Measurements from ENCODE around the gene STARD10.
"Not testable (repeated sequence)": the region's sequence is repeated elsewhere in the genome, so short reads cannot be mapped to it uniquely, and the experiment has no call there.

STARD10 gene

DNA sequence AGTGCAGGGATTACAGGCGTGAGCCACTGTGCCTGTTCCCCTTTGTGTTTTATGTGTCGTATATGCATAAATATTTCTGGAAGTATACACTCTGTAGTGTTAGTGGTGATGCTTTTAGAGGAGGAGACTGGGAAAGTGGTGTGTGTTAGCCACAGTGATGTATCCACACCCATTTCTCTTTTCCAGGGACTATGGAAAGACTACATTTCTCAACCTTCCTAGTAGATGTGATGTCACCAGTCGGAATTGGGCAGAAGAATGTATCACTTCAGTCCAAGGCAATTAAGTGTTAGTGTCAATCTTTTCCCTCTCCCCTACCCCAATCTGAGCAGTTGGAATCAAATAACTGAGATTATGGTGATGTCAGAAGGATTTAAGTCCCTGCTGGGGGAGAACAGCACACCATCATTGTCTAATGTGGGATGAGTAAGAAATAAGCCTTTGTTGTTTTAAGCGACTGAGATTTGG, 14.5 kb upstream of the STARD10 start:
- in situ Hi-C loops (cut with MboI; ENCODE audit: low sequenced_read_pairs) = no loop called here
- no peak overlapping the region for H3K4me3 ChIP-seq
- H3K9me3 ChIP-seq = no peaks in the 10 kb centered on the region

DNA sequence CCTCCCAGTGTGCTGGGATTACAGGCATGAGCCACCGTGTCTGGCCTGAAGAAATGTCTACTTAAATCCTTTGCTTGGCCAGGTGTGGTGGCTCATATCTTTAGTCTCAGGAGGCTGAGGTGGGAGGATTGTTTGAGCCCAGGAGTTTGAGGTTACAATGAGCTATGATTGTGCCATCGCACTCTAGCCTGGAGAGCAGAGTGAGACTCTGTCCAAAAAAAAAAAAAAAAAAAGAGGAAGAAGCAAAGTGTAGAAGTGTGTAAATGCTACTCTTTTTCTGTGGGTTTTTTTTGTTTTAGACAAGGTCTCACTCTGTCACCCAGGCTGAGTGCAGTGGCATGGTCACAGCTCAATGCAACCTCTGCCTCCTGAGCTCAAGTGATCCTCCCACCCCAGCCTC, 13.9 kb upstream of the STARD10 start:
- Histone ChIP-seq H3K36me3 (replicated peaks) (peaks cover 23% of the 10 kb centered on the region), H3K9me3 (no peaks in the 10 kb centered on the region), H3K4me1 (peaks cover 2% of the 10 kb centered on the region; the same call in 1 of the 2 replicates), H3K27me3 (ENCODE audit: low read depth) (no peaks in the 10 kb centered on the region), H3K4me3 (no peak overlapping the region)
- no peak for DNase-seq (ENCODE audit: low spot score in 2 of 2)
- in situ Hi-C loops (cut with MboI; ENCODE audit: low sequenced_read_pairs) = no loop called here

More for the DNA sequence above, 14.5 kb upstream of the STARD10 start:
- H3K4me1 ChIP-seq = peaks cover 5% of the 10 kb centered on the region; the same call in 1 of the 2 replicates
- no peaks in the 10 kb centered on the region for H3K27me3 ChIP-seq (ENCODE audit: low read depth)
- H3K36me3 ChIP-seq (replicated peaks) = peaks cover 23% of the 10 kb centered on the region
- DNase-seq (ENCODE audit: low spot score in 2 of 2) = no peak

GRCh38 chr11:72807021-72807693, 13.3 kb upstream of the STARD10 start:
- no peaks in the 10 kb centered on the region for H3K4me1 ChIP-seq
- in situ Hi-C loops (cut with MboI; ENCODE audit: low sequenced_read_pairs) = no loop called here

GRCh38 chr11:72806378-72806777, 12.5 kb upstream of the STARD10 start:
- peaks cover 23% of the 10 kb centered on the region for H3K36me3 ChIP-seq (replicated peaks)
- in situ Hi-C loops (cut with MboI; ENCODE audit: low sequenced_read_pairs) = not testable (repeated sequence)

More at GRCh38 chr11:72807021-72807693, 13.3 kb upstream of the STARD10 start:
- Histone ChIP-seq H3K4me3 (no peak overlapping the region), H3K9me3 (no peaks in the 10 kb centered on the region), H3K27me3 (ENCODE audit: low read depth) (no peaks in the 10 kb centered on the region), H3K36me3 (replicated peaks) (peaks cover 23% of the 10 kb centered on the region)
- DNase-seq (ENCODE audit: low spot score in 2 of 2) = no peak

GRCh38 chr11:72805216-72805615, 11.4 kb upstream of the STARD10 start:
- no peak for DNase-seq (ENCODE audit: low spot score in 2 of 2)
- H3K27me3 ChIP-seq (ENCODE audit: low read depth) = no peaks in the 10 kb centered on the region
- no peaks in the 10 kb centered on the region for H3K4me1 ChIP-seq
- in situ Hi-C loops (cut with MboI; ENCODE audit: low sequenced_read_pairs) = no loop called here
- H3K4me3 ChIP-seq = no peak overlapping the region
- H3K36me3 ChIP-seq (replicated peaks) = peaks cover 15% of the 10 kb centered on the region
- H3K9me3 ChIP-seq = no peaks in the 10 kb centered on the region

More at GRCh38 chr11:72806378-72806777, 12.5 kb upstream of the STARD10 start:
- not testable (repeated sequence) for DNase-seq (ENCODE audit: low spot score in 2 of 2); H3K4me1 ChIP-seq; H3K4me3 ChIP-seq; H3K9me3 ChIP-seq; H3K27me3 ChIP-seq (ENCODE audit: low read depth)

GRCh38 chr11:72802822-72803221, 9.0 kb upstream of the STARD10 start:
- Histone ChIP-seq H3K36me3 (replicated peaks) (no peaks in the 10 kb centered on the region), H3K27me3 (ENCODE audit: low read depth) (no peaks in the 10 kb centered on the region), H3K9me3 (no peaks in the 10 kb centered on the region), H3K4me3 (no peak overlapping the region), H3K4me1 (no peaks in the 10 kb centered on the region)
- in situ Hi-C loops (cut with MboI; ENCODE audit: low sequenced_read_pairs) = no loop called here
- DNase-seq (ENCODE audit: low spot score in 2 of 2) = no peak

DNA sequence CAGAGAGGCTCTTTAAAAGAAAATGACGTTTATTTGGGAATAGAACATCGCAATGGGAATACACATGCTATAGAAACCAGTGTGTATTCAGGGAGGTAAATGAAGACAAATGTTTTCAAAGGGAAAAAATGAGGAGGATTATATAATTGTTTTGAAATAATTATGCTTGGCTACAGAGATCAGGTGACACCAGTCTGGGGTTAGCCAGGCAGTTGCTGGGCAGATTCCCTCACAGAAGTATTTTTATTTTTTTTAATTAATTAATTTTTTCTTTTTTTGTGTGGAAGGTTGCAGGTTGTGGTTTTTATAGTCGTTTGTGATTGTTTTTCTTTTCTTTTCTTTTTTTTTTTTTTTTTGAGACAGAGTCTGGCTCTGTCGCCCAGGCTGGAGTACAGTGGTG, 5.6 kb upstream of the STARD10 start:
- no peaks in the 10 kb centered on the region for H3K36me3 ChIP-seq (replicated peaks)
- DNase-seq (ENCODE audit: low spot score in 2 of 2) = no peak
- in situ Hi-C loops (cut with MboI; ENCODE audit: low sequenced_read_pairs) = no loop called here
- no peak overlapping the region for H3K4me3 ChIP-seq
- H3K27me3 ChIP-seq (ENCODE audit: low read depth) = no peaks in the 10 kb centered on the region
- no peaks in the 10 kb centered on the region for H3K4me1 ChIP-seq
- no peaks in the 10 kb centered on the region for H3K9me3 ChIP-seq

DNA sequence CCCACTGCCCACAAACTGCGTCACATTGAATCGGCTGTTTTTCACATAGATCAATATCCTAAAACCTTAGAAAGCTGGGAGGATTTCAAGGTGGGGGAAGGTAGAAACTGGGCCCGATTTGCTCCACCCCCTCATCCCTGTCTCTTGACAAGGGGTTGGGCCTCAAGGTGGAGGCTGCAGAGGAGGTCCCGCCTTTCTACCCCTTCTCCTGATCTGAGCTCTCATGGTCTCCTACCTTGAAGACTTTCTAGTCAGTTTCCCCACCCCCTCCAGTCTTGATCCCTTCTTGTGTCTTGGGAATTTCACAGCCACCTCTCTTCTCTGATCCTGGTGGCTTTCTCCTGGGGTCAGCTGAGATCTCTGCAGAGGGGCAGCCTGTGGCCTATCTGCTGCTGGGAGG, 4.5 kb upstream of the STARD10 start:
- Histone ChIP-seq H3K4me1 (peaks cover under 1% of the 10 kb centered on the region), H3K36me3 (replicated peaks) (no peaks in the 10 kb centered on the region), H3K27me3 (ENCODE audit: low read depth) (no peaks in the 10 kb centered on the region), H3K9me3 (no peaks in the 10 kb centered on the region), H3K4me3 (no peak overlapping the region)
- no peak for DNase-seq (ENCODE audit: low spot score in 2 of 2)
- in situ Hi-C loops (cut with MboI; ENCODE audit: low sequenced_read_pairs) = no loop called here

DNA sequence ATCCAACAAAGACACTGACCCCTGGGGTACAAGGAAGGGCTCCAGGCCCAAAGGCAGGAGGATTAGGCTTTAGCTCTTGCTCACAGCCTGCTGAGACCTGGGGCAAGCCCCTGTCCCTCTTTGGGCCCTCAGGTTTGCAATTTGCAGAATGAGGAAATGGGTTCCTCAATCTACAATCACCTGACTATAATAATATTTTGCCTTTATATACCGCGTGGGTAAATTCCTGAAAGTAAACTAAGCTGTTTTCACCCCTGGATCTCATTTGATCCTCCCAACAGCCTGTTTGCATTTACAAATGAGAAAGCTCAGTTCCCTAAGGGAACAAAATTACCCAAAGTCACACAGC, 797 bp downstream of the STARD10 start:
- peaks cover 9% of the 10 kb centered on the region for H3K4me1 ChIP-seq
- in situ Hi-C loops (cut with MboI; ENCODE audit: low sequenced_read_pairs) = no loop called here
- DNase-seq (ENCODE audit: low spot score in 2 of 2) = no peak

GRCh38 chr11:72792437-72793021, 1.3 kb downstream of the STARD10 start:
- no peaks in the 10 kb centered on the region for H3K27me3 ChIP-seq (ENCODE audit: low read depth)
- H3K4me1 ChIP-seq = peaks cover 9% of the 10 kb centered on the region
- no peaks in the 10 kb centered on the region for H3K9me3 ChIP-seq
- no peak for DNase-seq (ENCODE audit: low spot score in 2 of 2)
- H3K4me3 ChIP-seq = no peak overlapping the region
- H3K36me3 ChIP-seq (replicated peaks) = no peaks in the 10 kb centered on the region
- in situ Hi-C loops (cut with MboI; ENCODE audit: low sequenced_read_pairs) = no loop called here

More for the DNA sequence above, 797 bp downstream of the STARD10 start:
- no peaks in the 10 kb centered on the region for H3K36me3 ChIP-seq (replicated peaks)
- H3K27me3 ChIP-seq (ENCODE audit: low read depth) = no peaks in the 10 kb centered on the region
- H3K4me3 ChIP-seq = no peak overlapping the region; the same call in 1 of the 2 replicates
- no peaks in the 10 kb centered on the region for H3K9me3 ChIP-seq

GRCh38 chr11:72791228-72791627, 2.6 kb downstream of the STARD10 start:
- DNase-seq (ENCODE audit: low spot score in 2 of 2); H3K27me3 ChIP-seq (ENCODE audit: low read depth); H3K9me3 ChIP-seq; H3K4me3 ChIP-seq; in situ Hi-C loops (cut with MboI; ENCODE audit: low sequenced_read_pairs); H3K36me3 ChIP-seq (replicated peaks); H3K4me1 ChIP-seq: not testable (repeated sequence)

- peaks cover 9% of the 10 kb centered on the region for H3K4me1 ChIP-seq
- no peak overlapping the region for H3K4me3 ChIP-seq
- H3K27me3 ChIP-seq (ENCODE audit: low read depth) = no peaks in the 10 kb centered on the region
- H3K36me3 ChIP-seq (replicated peaks) = no peaks in the 10 kb centered on the region
- DNase-seq (ENCODE audit: low spot score in 2 of 2) = no peak
- H3K9me3 ChIP-seq = no peaks in the 10 kb centered on the region
- in situ Hi-C loops (cut with MboI; ENCODE audit: low sequenced_read_pairs) = no loop called here
These were observed 4.2 kb downstream of the STARD10 start for GRCh38 chr11:72789493-72790131.

- Histone ChIP-seq H3K36me3 (replicated peaks) (no peaks in the 10 kb centered on the region), H3K4me3 (no peak overlapping the region), H3K4me1 (peaks cover 7% of the 10 kb centered on the region), H3K27me3 (ENCODE audit: low read depth) (no peaks in the 10 kb centered on the region), H3K9me3 (no peaks in the 10 kb centered on the region)
- in situ Hi-C loops (cut with MboI; ENCODE audit: low sequenced_read_pairs) = no loop called here
- no peak for DNase-seq (ENCODE audit: low spot score in 2 of 2)
These were observed 5.6 kb downstream of the STARD10 start for GRCh38 chr11:72788241-72788640.

Data from HAP-1 (cell line).